NCI-H226 (cell line): ENCODE results near the gene KDM5A.
A peak's percentile ranks its signal among the peaks of the same experiment; 100 is the strongest.
"Not testable (repeated sequence)": the region's sequence is repeated elsewhere in the genome, so short reads cannot be mapped to it uniquely, and the experiment has no call there.

Source experiments
- DNase-seq: peaks from one replicate; pipeline ENCODE4 v3.0.0-alpha.2; 2015

The KDM5A gene

GRCh38 chr12:389142-390096, at the start of gene KDM5A:
Gene KDM5A, minus strand, starts transcription at chr12:389320. Its CDS starts 229 bp downstream, at chr12:389091.
- DNase-seq, result peak; percentile 89

- DNase-seq, result not testable (repeated sequence)
Measured at GRCh38 chr12:435737-436136, 46.6 kb upstream of the KDM5A start.

GRCh38 chr12:422526-422925, 33.4 kb upstream of the KDM5A start:
- DNase-seq, result no peak

GRCh38 chr12:418432-418831, 29.3 kb upstream of the KDM5A start:
- no peak for DNase-seq

- no peak for DNase-seq
Measured at GRCh38 chr12:414859-415258, 25.7 kb upstream of the KDM5A start.

- DNase-seq, result no peak
Measured at GRCh38 chr12:402029-402389, 12.9 kb upstream of the KDM5A start.

- peak; percentile 83 for DNase-seq
Measured at GRCh38 chr12:401235-402028, 12.3 kb upstream of the KDM5A start, which contains the start of gene CCDC77. Gene CCDC77, plus strand, starts transcription at chr12:401644. Its CDS starts 7,740 bp downstream, at chr12:409384.

GRCh38 chr12:400828-401227, 11.7 kb upstream of the KDM5A start:
- no peak for DNase-seq

GRCh38 chr12:388541-389141, 479 bp downstream of the KDM5A start:
- no peak for DNase-seq

- no peak for DNase-seq
Measured at GRCh38 chr12:388012-388411, 1.1 kb downstream of the KDM5A start.

GRCh38 chr12:386651-387050, 2.5 kb downstream of the KDM5A start:
- peak; percentile 10 for DNase-seq

- not testable (repeated sequence) for DNase-seq
Measured at GRCh38 chr12:370739-371485, 18.2 kb downstream of the KDM5A start.

- no peak for DNase-seq
Measured at GRCh38 chr12:367972-368371, 21.1 kb downstream of the KDM5A start.

- DNase-seq, result no peak
Measured at GRCh38 chr12:366820-367219, 22.3 kb downstream of the KDM5A start.

GRCh38 chr12:359091-359490, 30.0 kb downstream of the KDM5A start:
- DNase-seq, result no peak

- DNase-seq, result peak; percentile 34
Measured at GRCh38 chr12:356276-356988, 32.7 kb downstream of the KDM5A start.

GRCh38 chr12:351197-351596, 37.9 kb downstream of the KDM5A start:
- not testable (repeated sequence) for DNase-seq

- not testable (repeated sequence) for DNase-seq
Measured at GRCh38 chr12:349625-350024, 39.5 kb downstream of the KDM5A start.

- not testable (repeated sequence) for DNase-seq
Measured at GRCh38 chr12:343036-343435, 46.1 kb downstream of the KDM5A start.

- DNase-seq, result no peak
Measured at GRCh38 chr12:337039-337438, 52.1 kb downstream of the KDM5A start.

GRCh38 chr12:334125-334524, 55.0 kb downstream of the KDM5A start:
- DNase-seq, result no peak
